NCI-H446 treated with DMSO at 0.1 percent for 48 hours (cell line): ENCODE results near the gene KCNQ1OT1.

Source experiments
- DNase-seq: peaks from one replicate; lab custom pipeline; 2025; lab: John Stamatoyannopoulos, UW

Gene KCNQ1OT1

DNA sequence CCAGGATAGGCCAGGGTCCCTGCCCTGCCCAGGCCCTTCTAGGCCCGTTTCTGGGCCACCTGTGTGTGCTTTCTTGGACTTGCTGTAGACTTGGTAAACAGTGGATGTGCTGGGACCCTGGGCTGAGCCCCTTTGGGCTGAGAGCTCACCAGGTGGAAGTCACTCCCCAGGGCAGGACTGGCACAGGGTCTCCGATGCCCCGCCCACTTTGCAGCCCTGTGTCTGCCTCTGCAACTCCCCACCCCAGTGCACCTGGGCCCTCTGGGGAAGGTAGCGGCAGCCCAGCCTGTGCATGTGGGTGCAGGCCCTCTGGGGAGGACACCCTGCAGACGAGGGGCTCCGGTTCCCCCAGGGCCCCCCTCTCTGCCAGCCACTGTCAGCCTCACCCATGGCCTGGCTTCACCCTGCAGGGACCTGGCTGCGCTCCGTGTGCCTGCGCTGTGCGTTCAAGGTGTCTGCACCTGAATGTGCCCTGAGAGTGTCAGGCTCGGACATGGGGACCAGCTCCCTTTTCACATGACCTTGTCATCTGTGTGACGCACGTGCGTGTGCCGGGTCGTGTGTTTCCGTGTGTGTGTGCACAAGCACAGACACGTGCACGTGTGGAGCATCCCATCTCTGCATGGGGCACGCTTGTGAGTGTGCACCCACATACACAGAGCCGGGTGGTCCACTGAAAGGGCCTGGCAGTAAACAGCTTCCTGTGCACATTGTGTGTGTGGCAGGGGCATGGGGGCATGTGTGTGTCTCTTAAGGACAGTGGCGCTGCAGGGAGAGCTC, 118.5 kb downstream of the KCNQ1OT1 start:
- DNase-seq: no peak

DNA sequence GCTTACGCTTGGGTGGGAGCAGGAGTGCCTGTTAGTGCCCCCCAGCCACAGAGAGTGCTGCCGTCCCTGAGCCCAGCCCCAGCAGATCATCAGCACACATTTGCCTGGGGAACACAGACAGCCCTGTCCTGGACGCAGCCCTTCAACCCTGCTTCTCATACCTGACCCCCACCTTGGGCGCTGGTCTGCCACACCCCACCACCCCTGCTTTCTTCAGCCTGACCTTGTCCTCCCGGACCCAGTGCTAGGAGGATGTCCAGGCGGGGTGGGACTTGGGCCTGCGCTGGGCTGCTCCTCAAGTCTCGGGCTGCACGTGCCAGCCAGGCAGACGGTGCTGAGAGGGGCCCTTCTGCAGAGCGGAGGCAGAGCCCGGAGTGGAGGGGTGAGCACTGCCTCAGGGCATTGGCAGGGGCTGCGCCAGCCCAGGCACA, 119.2 kb downstream of the KCNQ1OT1 start:
- no peak for DNase-seq

DNA sequence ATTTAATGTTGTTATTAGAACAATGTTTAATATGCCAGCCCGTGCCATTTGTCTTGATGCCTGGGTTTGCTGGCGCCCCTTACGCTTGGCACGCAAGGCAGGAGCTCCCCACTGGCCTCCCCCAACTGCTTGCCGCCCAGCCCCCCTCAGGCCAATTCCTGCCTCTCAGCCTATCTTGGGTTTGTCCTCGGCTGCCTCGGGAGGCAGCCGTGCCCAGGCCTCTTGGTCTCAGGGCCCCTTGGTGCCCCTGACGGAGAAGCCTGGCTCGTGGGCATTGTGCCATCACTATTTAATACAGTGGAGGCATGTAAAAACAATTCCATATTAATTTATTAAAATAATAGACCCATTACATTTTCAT, 119.8 kb downstream of the KCNQ1OT1 start:
- DNase-seq: no peak

DNA sequence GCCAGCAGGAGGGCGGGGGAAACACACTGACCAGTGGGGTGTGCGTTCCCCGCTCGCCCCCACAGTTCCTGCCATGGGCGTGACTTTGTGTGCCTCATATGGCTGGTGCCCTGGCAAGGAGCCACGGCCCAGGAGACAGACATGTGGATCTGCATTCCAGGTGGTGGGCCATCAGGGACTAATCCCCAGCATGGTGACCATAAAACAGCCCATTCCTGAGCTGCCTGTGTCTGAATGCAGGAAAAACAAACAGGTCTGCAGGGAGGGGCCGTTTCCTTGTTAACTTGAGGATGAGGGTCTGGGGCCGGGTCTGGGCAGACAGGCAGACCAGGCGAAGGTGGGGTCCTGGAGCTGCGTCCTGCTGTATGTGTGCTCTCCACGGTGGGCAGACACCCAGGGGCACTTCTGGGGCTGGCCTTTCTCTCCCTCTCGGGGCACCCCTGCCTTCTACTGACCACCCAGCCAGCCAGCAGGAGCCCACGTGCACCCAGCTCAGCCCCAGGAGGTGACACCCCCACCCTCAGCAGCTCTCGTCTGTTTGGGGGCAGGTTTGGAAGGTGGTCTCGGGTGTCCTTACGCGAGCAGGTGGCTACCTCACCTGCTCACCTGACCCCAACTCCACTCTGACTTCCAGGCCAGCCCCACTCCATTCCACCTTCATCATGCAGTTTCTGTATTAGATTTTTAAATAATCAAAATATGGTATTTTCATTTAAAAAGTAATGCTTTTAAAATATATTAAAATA, 120.3 kb downstream of the KCNQ1OT1 start:
- no peak for DNase-seq

DNA sequence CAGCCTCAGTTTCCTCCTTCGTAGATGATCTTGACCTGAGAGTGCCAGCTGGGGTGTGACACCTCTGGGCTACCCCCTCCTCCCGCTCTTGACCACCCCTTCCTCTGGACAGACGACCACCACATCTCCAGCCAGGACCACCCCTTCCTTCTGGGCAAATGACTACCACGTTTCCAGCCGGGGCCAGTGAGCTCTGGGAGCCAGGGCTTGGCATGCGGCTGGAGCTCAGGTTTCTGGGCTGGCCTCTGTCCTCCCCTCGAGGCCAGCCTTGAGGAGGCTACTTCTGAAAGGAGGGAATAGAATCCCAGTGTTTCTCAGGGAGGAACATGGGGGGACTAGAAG, 120.9 kb downstream of the KCNQ1OT1 start:
- no peak for DNase-seq

DNA sequence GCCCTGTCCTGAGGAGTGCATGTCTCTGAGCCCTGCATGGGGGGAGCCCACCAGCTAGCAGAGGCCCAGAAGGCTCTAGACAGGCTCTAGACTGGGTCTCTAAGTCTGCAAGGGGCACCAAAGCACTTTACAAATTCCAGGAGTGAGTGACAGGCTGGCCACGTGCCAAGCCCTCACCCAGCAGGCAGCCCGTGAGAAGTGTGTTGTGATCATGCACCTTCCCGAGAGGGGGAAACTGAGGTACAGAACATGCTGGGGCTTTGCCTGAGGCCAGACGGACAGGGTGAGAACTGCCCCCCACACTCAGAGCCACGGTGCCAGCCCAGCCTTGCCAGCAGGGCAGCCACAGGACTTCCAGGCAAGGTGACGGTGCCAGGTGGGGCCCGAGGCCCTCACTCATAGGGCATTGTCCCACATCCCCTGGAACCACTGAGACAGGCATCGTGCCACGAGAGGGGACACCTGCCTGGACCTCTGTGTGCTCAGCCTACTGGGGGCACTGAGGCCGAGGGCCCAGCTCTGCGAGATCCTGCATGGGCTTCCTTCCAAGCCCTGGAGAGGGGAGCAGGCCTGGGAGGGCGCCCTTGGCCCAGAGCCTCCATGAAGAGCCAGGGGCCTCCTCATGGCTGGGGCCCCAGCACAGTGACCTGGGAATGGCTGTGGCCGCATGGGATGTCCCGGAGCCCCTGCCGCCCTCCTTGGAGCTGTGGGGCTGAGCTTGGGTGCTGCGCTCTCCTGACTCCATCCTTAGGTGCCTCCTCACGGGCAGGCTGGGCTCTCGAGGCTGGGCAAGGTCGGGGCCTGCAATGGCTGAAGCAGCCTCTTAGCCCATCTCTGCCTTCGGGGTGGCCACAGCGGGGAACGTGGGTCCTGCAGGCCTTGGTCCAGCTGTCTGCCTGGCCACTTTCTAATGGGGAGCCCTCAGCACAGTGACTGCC, 121.5 kb downstream of the KCNQ1OT1 start:
- no peak for DNase-seq

DNA sequence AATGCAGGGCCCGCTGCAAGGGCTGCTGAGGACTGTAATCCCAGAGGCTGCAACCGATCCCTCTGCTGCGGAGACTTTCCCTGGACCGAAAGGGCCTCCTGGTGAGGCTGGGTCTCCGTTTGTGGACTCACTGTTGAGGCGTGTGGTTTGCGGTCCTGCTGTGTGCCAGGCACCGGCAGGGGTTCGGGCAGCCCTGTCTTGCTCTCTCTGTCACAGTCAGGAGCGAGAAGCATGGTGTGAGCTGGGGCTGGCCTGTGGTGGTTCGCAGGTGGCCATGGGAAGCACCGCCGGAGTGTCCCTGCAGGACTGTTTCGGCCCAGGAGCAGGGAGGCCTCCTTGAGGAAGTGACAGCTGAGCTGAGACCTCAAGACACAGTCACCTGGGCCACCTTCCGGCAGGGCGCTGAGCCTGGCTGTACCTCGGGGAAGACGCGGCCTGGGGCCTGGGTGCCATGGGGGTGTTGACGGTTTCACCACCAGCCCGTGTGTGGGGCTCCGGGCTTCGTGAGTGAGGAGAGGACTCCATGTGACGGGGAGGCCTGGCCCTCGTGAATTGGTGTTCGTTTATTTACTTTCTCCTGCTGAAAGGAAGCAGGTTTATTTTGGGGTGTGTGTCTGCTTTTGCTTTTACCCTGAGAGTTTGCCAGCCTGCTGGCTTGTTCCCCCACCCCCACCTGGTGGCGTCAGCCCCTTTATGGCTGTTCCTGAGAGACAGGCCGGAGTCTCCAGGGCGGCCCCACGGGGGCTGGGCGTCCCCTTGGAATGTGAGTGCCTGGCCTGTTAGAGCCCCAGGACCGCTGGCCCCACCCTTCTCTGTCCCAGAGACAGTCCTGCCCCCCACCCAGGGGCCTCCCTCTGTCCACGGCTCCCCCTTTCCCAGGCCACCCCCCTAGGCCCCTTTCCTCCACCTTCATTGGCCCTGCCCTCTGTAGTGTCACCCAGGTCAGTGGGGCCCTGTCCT, 122.5 kb downstream of the KCNQ1OT1 start:
- DNase-seq: no peak

DNA sequence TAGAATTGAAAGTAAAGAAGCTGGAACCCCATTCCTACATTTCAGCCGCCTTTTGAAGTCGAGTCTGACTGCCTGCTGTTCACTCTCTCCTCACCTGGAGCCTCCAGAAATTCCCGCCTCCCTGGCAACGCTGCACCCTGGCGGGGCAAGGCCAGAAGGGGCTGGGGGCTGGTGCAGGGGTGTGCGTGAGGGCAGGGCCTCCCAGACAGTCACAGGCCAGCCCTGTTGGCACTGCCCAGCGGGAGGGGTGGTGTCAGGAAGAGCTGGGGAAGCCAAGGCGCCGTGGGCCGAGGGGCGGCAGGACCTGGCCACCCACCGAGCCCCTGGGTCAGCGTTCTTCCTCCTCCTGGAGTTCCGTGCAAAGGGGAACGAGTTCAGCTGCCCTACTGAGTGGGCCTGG, 123.2 kb downstream of the KCNQ1OT1 start:
- no peak for DNase-seq

DNA sequence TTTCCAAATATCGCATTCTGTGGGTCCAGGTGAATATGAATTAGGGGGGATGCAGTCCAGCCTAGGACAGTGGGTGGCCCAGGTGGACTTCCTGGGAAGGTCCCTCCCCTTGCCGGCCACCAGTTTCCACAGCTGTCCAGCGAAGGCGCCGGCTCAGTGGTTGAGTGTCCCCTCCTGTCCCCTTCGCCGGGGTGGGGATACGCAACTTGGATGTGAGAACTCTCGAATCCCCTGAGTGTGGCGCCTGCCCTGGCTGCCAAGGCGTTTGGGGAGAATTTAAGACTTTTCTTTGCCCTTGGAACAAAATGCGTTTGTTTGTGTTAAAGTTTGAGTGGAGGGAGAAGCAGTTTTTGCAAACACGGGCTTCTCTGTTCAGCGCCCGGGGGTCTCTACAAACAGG, 123.7 kb downstream of the KCNQ1OT1 start:
- DNase-seq: no peak

DNA sequence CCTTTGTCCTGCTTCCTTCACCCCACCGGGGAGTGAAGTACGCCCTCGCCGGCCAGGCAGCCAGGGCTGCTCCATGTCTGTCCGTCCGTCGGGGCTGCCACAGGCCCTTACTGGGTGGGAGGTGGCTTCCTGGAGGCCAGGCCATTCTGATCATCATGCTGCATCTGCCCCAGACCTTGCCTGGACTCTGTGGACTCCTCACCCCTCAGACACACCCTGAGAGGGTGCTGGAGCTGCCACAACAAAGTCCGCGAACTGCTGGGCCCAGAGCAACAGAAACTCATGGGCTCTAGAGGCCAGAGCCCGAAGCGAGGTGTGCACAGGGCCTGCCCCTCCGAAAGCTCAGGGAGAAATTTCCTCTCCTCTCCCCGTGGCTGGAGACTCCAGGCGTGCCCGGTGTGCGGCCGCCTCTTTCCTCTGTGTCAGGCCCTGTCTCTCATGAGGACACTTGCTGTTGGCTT, 124.2 kb downstream of the KCNQ1OT1 start:
- no peak for DNase-seq

DNA sequence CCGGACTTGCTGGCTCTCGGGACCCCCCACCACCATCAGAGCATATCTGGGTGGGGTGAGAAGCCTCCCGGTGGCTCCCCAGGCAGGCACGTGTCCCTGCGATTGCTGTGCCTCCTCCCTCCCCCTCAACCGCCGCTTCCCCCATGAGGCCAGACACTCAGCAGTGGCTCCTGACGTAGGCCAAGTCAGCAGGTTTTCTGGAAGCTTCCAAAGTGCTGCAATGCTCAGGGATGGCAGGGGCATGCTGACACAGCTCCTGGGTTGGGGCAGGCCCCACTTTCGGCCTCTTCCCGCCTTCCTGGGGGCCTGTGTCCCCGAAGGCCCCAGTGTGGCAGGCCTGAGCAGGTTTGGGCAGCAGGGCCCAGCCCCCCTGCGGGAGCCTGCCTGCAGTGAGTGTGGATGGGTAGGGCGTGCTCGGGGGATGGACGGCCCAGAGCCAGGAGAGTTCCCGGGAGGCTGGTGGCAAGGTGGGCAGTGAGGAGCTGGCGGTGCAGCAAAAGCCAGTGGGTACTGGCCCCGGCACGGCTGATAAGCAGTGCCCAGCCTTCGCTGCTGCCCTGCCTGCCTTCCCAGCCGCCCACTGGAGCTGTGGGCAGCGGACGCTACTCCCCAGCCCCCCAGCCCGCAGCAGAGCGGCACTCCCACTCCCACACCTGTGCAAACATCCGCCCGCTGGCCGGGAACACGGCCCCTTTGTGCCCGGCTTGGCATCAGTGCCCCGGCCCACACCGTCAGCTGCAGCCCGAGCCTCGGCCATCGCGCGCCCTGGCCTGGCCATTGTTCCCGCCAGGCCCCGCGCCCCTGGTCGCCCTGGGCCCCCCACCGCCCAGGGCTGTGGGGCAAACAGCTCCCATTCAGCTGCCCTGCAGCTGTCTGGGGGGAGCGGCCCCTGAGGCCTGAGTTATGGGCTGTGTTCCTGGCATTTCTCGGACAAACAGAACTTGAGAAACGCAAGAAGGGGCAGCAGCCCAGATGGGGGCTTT, 125.0 kb downstream of the KCNQ1OT1 start:
- no peak for DNase-seq

DNA sequence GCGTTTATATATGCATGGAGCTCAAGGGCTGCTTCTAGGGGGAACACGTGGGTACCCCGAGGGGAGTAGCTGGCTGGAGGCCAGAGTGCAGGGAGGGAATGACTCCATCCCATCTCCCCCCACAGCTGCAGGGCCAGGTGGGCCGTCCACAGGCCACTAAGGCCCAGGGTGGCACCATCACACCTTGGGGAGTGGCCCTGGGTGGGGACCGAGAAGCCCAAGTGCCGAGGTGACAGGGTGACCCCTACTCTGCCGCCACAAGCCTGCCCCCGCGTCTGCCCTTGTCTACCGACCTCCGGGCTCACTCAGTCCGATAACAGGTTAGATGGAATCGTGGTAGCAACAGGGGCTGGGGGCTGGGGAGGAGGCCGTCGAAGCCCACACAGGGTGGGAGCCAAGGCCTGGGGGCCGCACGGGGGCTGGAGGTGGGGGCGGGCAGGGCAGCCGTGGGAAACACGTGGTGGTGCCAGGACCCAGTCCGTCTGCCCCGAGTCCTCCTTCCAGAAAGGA, 125.7 kb downstream of the KCNQ1OT1 start:
- no peak for DNase-seq

DNA sequence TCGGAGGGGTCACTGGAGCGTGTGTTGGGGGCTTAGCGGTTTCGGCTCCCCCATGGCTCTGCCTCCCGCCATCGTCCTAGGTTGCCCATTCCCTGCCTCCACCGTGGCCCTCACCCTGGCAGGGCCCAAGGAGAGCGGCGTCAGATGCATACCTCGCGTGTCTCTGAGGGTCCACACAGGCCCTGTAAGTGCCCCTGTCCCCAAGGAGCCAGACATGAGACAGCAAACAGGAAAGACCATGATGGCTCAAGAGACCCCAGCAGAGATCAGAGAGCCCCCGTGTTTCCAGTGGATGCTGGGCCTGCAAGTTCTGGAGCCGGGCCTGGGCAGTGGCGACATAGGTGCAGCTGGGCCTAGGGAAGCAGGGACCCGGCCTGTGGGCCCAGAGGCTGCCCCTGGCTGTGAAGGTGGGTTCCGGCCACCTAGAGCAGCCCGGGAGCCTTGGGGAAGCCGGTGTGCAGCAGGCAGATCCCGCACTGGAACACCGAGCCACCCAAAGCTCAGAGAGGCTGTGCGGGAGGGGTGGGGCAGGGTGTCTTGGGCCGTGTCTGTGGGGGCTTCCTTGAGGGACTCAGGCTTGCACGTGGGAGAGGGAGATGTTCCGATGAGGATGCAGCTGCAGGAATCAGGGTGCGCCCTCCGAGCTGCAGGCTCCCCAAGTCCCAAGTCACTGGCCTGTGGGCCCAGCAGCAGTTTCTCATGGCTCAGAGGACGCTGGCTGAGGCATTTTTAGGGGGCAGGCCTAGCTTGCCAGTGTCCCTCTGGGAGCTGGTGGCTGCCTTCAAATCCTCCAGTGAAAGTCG, 126.4 kb downstream of the KCNQ1OT1 start:
- DNase-seq: no peak

DNA sequence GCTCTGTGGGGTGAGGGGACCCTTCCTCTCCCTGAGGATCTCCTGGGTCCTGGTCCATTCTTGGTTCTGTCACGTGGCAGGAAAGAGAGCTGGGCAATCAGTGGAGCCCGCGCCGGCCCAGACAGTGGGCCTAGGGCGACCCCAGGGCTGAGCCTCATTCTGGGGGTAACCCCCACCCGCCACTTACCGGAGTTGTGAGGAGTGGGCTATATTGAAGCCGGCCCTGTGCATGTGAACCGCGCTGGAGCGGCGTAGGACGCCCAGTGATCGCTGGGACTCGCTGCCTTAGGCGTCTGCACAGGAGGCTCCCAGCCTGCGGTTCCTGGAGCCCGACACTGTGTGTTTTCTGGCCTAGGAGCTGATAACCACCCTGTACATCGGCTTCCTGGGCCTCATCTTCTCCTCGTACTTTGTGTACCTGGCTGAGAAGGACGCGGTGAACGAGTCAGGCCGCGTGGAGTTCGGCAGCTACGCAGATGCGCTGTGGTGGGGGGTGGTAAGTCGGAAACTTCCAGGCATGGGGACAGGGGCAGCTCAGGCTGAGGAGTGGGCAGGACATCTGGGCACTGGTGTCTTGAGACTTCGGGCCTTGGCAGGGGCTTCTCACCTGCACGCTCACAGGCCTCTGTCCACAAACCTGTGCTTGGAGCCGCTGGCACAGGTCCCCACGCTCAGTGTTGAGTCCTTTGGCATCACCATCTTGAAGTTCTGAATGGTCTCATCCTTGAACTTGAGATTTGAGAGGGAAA, 127.1 kb downstream of the KCNQ1OT1 start:
- no peak for DNase-seq

DNA sequence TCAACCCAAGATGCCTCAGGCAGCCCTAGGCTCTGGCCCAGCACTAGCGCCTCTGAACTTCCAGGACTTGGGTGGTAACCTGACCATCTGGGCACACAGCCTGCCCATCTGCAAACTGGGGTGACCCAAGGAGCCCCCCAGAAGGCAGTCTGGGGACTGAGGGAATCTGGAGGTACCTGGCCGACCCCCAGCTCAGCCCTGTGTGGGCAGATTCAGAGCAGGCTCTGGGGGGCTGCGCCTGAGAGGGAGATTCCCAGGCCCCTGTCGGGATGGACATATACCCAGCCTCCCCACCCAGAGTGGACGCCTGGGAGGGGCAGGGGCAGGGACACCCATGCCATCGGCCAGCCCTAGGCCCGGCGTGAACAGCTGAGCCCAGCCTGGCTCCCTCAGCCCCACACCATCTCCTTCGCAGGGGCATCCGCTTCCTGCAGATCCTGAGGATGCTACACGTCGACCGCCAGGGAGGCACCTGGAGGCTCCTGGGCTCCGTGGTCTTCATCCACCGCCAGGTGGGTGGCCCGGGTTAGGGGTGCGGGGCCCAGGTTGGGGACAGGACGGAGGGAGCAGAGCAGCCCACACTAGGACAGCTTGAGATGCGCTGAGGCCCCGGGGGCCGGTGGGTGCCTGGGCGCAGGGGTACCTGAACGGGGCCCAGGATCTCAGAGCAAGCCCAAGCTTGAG, 128.1 kb downstream of the KCNQ1OT1 start:
- DNase-seq: no peak

DNA sequence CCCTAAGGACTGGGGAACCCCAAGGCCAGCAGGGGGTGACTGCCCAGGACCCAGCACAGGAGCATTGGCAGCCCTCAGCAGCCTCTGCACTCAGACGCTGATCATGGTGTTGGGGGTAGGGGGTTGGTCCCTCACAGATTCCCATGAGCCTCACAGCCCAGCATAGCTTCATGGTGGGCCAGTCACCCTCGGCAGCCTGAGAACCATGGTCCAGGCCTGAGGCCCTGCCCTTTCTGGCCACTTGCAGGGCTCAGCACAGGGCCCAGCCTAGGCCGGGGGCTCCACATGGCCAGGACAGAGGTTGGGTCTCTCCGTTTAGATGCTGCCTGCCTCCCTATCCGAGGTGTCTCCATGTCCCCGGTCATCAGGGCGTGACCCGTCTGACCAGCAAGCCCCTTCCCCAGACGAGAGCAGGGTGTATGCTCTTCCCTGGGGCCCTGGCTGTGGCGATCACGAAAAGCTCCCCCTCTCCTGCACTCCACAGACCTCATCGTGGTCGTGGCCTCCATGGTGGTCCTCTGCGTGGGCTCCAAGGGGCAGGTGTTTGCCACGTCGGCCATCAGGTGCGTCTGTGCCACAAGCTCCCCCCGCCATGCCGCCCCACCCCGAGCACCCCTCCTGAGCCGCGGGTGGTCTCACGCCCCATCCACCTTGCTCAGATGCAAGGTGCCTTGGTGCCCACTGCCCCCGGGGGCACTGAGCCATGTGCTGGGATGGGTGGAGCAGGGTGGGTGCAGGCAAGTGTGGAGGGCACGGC, 128.8 kb downstream of the KCNQ1OT1 start:
- no peak for DNase-seq
